Measurements from ENCODE around the gene LRP1B.

- TF ChIP-seq SIN3A (IDR thresholded peaks at IDR 0.05; ENCODE audit: borderline replicate concordance, insufficient read depth, low read length) (no peak), FOXP2 (optimal IDR thresholded peaks at IDR 0.05; ENCODE audit: borderline replicate concordance, extremely low read depth, extremely low read length, insufficient read depth) (no peak)
Measured at GRCh38 chr2:142176941-142177340, 46.1 kb upstream of the LRP1B start.

Data from PFSK-1 (cell line).